Measurements from ENCODE around the gene DCK.
A peak's percentile ranks its signal among the peaks of the same experiment; 100 is the strongest.
"Not testable (repeated sequence)": the region's sequence is repeated elsewhere in the genome, so short reads cannot be mapped to it uniquely, and the experiment has no call there.

Gene DCK

GRCh38 chr4:70997036-70997435 lies 3.6 kb downstream of the DCK start:
- DNase-seq (ENCODE audit: low read depth): no peak
- peak overlapping the region; percentile 91; the same call in 1 of the 2 replicates for H3K4me3 ChIP-seq (ENCODE audit: low read depth, low read length)

GRCh38 chr4:70997546-70997945 lies 4.1 kb downstream of the DCK start:
- no peak overlapping the region for H3K4me3 ChIP-seq (ENCODE audit: low read depth, low read length)
- no peak for DNase-seq (ENCODE audit: low read depth)

More at GRCh38 chr4:70997036-70997435, 3.6 kb downstream of the DCK start:
- TF ChIP-seq CTCF (IDR thresholded peaks at IDR 0.05; ENCODE audit: insufficient read depth, low read depth, low read length, missing control alignments): no peak

GRCh38 chr4:70999639-71000038 lies 6.2 kb downstream of the DCK start:
- not testable (repeated sequence) for DNase-seq (ENCODE audit: low read depth); H3K4me3 ChIP-seq (ENCODE audit: low read depth, low read length)

More at GRCh38 chr4:70997546-70997945, 4.1 kb downstream of the DCK start:
- no peak for TF ChIP-seq CTCF (IDR thresholded peaks at IDR 0.05; ENCODE audit: insufficient read depth, low read depth, low read length, missing control alignments)

- not testable (repeated sequence) for DNase-seq (ENCODE audit: low read depth); H3K4me3 ChIP-seq (ENCODE audit: low read depth, low read length)
Measured at GRCh38 chr4:71001363-71001762, 7.9 kb downstream of the DCK start.

- H3K4me3 ChIP-seq (ENCODE audit: low read depth, low read length): peak overlapping the region; percentile 23
- no peak for TF ChIP-seq CTCF (IDR thresholded peaks at IDR 0.05; ENCODE audit: insufficient read depth, low read depth, low read length, missing control alignments)
- DNase-seq (ENCODE audit: low read depth): peak; percentile 78
Measured at GRCh38 chr4:71004281-71004851, 10.9 kb downstream of the DCK start.

- DNase-seq (ENCODE audit: low read depth); H3K4me3 ChIP-seq (ENCODE audit: low read depth, low read length): not testable (repeated sequence)
Measured at GRCh38 chr4:71005025-71005424, 11.6 kb downstream of the DCK start.

GRCh38 chr4:71006203-71006907 lies 12.9 kb downstream of the DCK start:
- H3K4me3 ChIP-seq (ENCODE audit: low read depth, low read length): peak overlapping the region; percentile 28
- no peak for TF ChIP-seq CTCF (IDR thresholded peaks at IDR 0.05; ENCODE audit: insufficient read depth, low read depth, low read length, missing control alignments)
- DNase-seq (ENCODE audit: low read depth): peak; percentile 74

GRCh38 chr4:71008196-71008595 lies 14.7 kb downstream of the DCK start:
- no peak overlapping the region for H3K4me3 ChIP-seq (ENCODE audit: low read depth, low read length)
- TF ChIP-seq CTCF (IDR thresholded peaks at IDR 0.05; ENCODE audit: insufficient read depth, low read depth, low read length, missing control alignments): no peak
- DNase-seq (ENCODE audit: low read depth): no peak
